H9 (cell line): Measurements from ENCODE around the gene LRRC45. TPM values are rescaled to one million over a fixed set of nuclear protein-coding genes. Genes with fewer than 3 reads are reported as not detected.

Source experiments
- DNase-seq: peaks from one replicate; pipeline ENCODE4 v3.0.0-alpha.2; 2017
- H2AFZ ChIP-seq: one replicate; pipeline ENCODE4 v1.6.1; 2013; ENCODE audit warnings: mild to moderate bottlenecking, low read length, control low read depth, moderate library complexity
- H2AK5ac ChIP-seq: 2 replicates; pipeline ENCODE4 v1.6.1; 2013; ENCODE audit warnings: low read length, control low read depth, mixed read lengths; ENCODE audit not compliant: insufficient read length
- H2BK120ac ChIP-seq: one replicate; pipeline ENCODE4 v1.6.1; 2013; ENCODE audit warnings: low read depth, mild to moderate bottlenecking, low read length, control low read depth, inconsistent platforms; ENCODE audit not compliant: poor library complexity, severe bottlenecking
- H2BK12ac ChIP-seq: 2 replicates; pipeline ENCODE4 v1.6.1; 2013; ENCODE audit warnings: low read length, control low read depth, mixed read lengths, low read depth; ENCODE audit not compliant: insufficient read length
- H2BK15ac ChIP-seq: 2 replicates; pipeline ENCODE4 v1.6.1; 2013; ENCODE audit warnings: low read depth, low read length, control low read depth
- H2BK20ac ChIP-seq: one replicate; pipeline ENCODE4 v1.6.1; 2013; ENCODE audit warnings: low read depth, mild to moderate bottlenecking, low read length, control low read depth, inconsistent platforms; ENCODE audit not compliant: poor library complexity, severe bottlenecking
- H2BK5ac ChIP-seq: 2 replicates; pipeline ENCODE4 v1.6.1; 2013; ENCODE audit warnings: low read length, control low read depth, mixed read lengths; ENCODE audit not compliant: insufficient read length
- H3K14ac ChIP-seq: 2 replicates; pipeline ENCODE4 v1.6.1; 2013; ENCODE audit warnings: low read length, control low read depth; ENCODE audit not compliant: insufficient read depth
- H3K18ac ChIP-seq: 2 replicates; pipeline ENCODE4 v1.6.1; 2013; ENCODE audit warnings: low read depth, mild to moderate bottlenecking, mixed read lengths, low read length, control low read depth; ENCODE audit not compliant: insufficient read length
- H3K23ac ChIP-seq: 2 replicates; pipeline ENCODE4 v1.6.1; 2013; ENCODE audit warnings: low read length, control low read depth, mixed read lengths, low read depth; ENCODE audit not compliant: insufficient read length
- H3K23me2 ChIP-seq: 2 replicates; pipeline ENCODE4 v1.6.1; 2013; ENCODE audit warnings: low read depth, mild to moderate bottlenecking, mixed read lengths, low read length, control low read depth; ENCODE audit not compliant: insufficient read length, poor library complexity, severe bottlenecking
- H3K27ac ChIP-seq: 2 replicates; pipeline ENCODE4 v1.5.1; 2013; ENCODE audit warnings: low read length, control low read depth, mixed read lengths, low read depth; ENCODE audit not compliant: insufficient read length
- H3K27me3 ChIP-seq: 2 replicates; pipeline ENCODE4 v1.6.1; 2013; ENCODE audit warnings: low read length, control low read depth, inconsistent platforms; ENCODE audit not compliant: insufficient read depth
- H3K4ac ChIP-seq: 2 replicates; pipeline ENCODE4 v1.6.1; 2013; ENCODE audit warnings: low read depth, mild to moderate bottlenecking, control low read depth, inconsistent platforms, low read length, moderate library complexity
- H3K4me1 ChIP-seq: 2 replicates; pipeline ENCODE4 v1.6.1; 2013; ENCODE audit warnings: low read length, control low read depth, inconsistent platforms; ENCODE audit not compliant: insufficient read depth
- H3K4me2 ChIP-seq: 2 replicates; pipeline ENCODE4 v1.6.1; 2013; ENCODE audit warnings: low read length, control low read depth, mixed read lengths; ENCODE audit not compliant: insufficient read length, insufficient read depth
- H3K56ac ChIP-seq: 2 replicates; pipeline ENCODE4 v1.6.1; 2013; ENCODE audit warnings: low read depth, mild to moderate bottlenecking, mixed read lengths, low read length, control low read depth; ENCODE audit not compliant: insufficient read length
- H3K79me1 ChIP-seq: 2 replicates; pipeline ENCODE4 v1.6.1; 2013; ENCODE audit warnings: low read depth, mild to moderate bottlenecking, moderate library complexity, low read length, control low read depth, inconsistent platforms; ENCODE audit not compliant: insufficient read depth, poor library complexity, severe bottlenecking
- H3K79me2 ChIP-seq: 2 replicates; pipeline ENCODE4 v1.6.1; 2013; ENCODE audit warnings: low read length, control low read depth, inconsistent platforms; ENCODE audit not compliant: insufficient read depth
- H3K9ac ChIP-seq: 2 replicates; pipeline ENCODE4 v1.6.1; 2013; ENCODE audit warnings: low read length, control low read depth, mixed read lengths; ENCODE audit not compliant: insufficient read length; ENCODE audit errors: extremely low read depth
- H3K9me3 ChIP-seq: one replicate; pipeline ENCODE4 v1.6.1; 2013; ENCODE audit warnings: low read depth, low read length, inconsistent platforms; ENCODE audit not compliant: control insufficient read depth
- H3T11ph ChIP-seq: one replicate; pipeline ENCODE4 v1.6.1; 2013; ENCODE audit warnings: mild to moderate bottlenecking, low read length, control low read depth, inconsistent platforms
- H4K20me1 ChIP-seq: one replicate; pipeline ENCODE4 v1.6.1; 2013; ENCODE audit not compliant: control insufficient read depth, insufficient read length, insufficient read depth
- H4K5ac ChIP-seq: 2 replicates; pipeline ENCODE4 v1.6.1; 2013; ENCODE audit warnings: low read depth, mild to moderate bottlenecking, mixed read lengths, low read length, control low read depth; ENCODE audit not compliant: insufficient read length
- H4K8ac ChIP-seq: replicated peaks from 2 replicates; pipeline ENCODE4 v1.6.1; 2013; ENCODE audit warnings: low read length, control low read depth, mixed read lengths, low read depth; ENCODE audit not compliant: insufficient read length
- H4K91ac ChIP-seq: 2 replicates; pipeline ENCODE4 v1.6.1; 2013; ENCODE audit warnings: low read depth, mild to moderate bottlenecking, moderate library complexity, mixed read lengths, low read length, control low read depth; ENCODE audit not compliant: insufficient read length
- H3K27ac Mint-ChIP-seq, 3 experiments: 2 replicates in 2 of 3; 3 replicates in 1 of 3; pipeline ENCODE4 v1.8.0; 2020 to 2021; ENCODE audit warnings: mixed read lengths in 3 of 3, mild to moderate bottlenecking in 1 of 3, moderate library complexity in 1 of 3
- H3K27me3 Mint-ChIP-seq: 2 replicates; pipeline ENCODE4 v1.8.0; 2021; ENCODE audit warnings: low read depth, mild to moderate bottlenecking, moderate library complexity, mixed read lengths
- H3K36me3 Mint-ChIP-seq, 3 experiments: 2 replicates in 2 of 3; 3 replicates in 1 of 3; pipeline ENCODE4 v1.8.0; 2020 to 2021; ENCODE audit warnings: low read depth in 3 of 3, mixed read lengths in 3 of 3; ENCODE audit not compliant: insufficient read depth in 1 of 3
- H3K4me1 Mint-ChIP-seq, 2 experiments: 2 replicates each; pipeline ENCODE4 v1.8.0; 2020; ENCODE audit warnings: mixed read lengths in 2 of 2
- H3K4me3 Mint-ChIP-seq, 2 experiments: 2 replicates in 1 of 2; 3 replicates in 1 of 2; pipeline ENCODE4 v1.8.0; 2020 to 2021; ENCODE audit warnings: mild to moderate bottlenecking in 2 of 2, mixed read lengths in 2 of 2, moderate library complexity in 1 of 2
- H3K9me3 Mint-ChIP-seq, 2 experiments: 2 replicates in 1 of 2; 3 replicates in 1 of 2; pipeline ENCODE4 v1.8.0; 2020; ENCODE audit warnings: mild to moderate bottlenecking in 2 of 2, mixed read lengths in 2 of 2, moderate library complexity in 1 of 2
- WGBS: extraction: QIAGEN DNeasy Blood & Tissue Kit; methylation state at CpG from one replicate; pipeline ENCODE4 v1.1.7; 2013; ENCODE audit warnings: missing lambda C conversion rate, low lambda C conversion rate, mixed read lengths; ENCODE audit not compliant: insufficient read length; ENCODE audit errors: extremely low coverage; 5-methylcytosine and 5-hydroxymethylcytosine counted together
- total RNA-seq: library from RNA; stranded (reverse); gene quantifications from 2 replicates; pipeline ENCODE4 v1.2.1, GENCODE V29; 2021
- TF ChIP-seq, protein P1 (sequence below): fragments of 200-600 bp; sonication (generic); conservative IDR thresholded peaks from 3 replicates; pipeline ENCODE4 v1.8.0; 2021; ENCODE audit warnings: antibody characterized with exemption, mild to moderate bottlenecking

The LRRC45 gene
- total RNA-seq, 1 experiment from 2014 or later, result 28.7 TPM

DNA sequence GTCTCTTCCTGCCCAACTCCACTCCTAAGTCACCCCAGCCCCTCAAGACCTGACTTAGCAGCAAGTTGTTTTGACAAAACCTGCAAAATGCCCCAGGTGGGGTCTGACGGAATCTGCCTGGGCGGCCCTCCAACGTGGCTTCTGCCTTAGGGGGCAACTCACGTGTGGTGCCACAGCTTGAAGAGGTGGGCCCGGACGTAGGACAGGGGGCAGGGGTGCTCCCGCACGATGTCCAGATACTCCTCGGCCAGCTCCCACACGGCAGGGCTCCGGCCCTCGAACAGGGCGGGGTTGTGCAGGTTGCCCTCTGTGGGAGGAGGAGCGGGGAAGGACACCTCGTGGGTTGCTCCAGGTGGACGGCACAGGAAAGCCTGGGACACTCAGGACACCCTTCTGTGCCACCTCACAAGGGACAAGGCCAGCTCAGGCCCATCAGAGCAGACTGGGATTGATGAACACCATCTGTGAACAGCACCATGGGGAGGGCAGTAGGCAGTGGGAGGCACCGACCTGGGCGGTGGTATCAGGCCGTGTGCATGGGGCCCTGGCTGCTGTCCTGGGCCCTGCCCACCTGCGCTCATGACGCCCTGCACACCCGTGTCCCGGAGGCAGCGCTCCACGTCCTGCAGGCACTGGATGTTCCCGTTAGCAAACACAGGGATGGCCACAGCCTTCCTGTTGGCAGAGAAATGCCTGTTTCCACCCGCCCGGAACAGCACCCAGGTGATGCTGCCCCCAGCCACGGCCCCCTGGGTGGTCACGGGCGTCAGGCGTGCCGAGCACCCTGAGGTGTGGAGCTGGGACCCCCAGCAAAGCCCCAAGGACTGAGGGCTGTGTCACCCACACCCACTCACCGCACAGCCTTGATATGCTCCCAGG lies 38.2 kb downstream of the LRRC45 start:
- Mint-ChIP-seq H3K36me3 (peaks cover 4 to 28% (median 28%) of the 10 kb centered on the region in 3 experiments), H3K9me3 (no peaks in the 10 kb centered on the region; a peak in 1 of 5 replicates), H3K4me1 (peaks cover 2 to 3% of the 10 kb centered on the region in 2 experiments), H3K27ac (no peak overlapping the region), H3K4me3 (no peak overlapping the region; a peak in 1 of 5 replicates), H3K27me3 (peaks cover 2% of the 10 kb centered on the region; the same call in 1 of the 2 replicates)
- Histone ChIP-seq H3K23ac (no peak overlapping the region), H3K27me3 (no peaks in the 10 kb centered on the region), H2BK20ac (no peak overlapping the region), H3K23me2 (peaks cover 15% of the 10 kb centered on the region), H3K27ac (no peak overlapping the region), H4K5ac (no peak overlapping the region), H3K4me1 (no peaks in the 10 kb centered on the region), H3K79me1 (no peaks in the 10 kb centered on the region), H3K79me2 (no peaks in the 10 kb centered on the region), H3K9me3 (no peaks in the 10 kb centered on the region), H3K9ac (no peak overlapping the region), H4K8ac (no peak overlapping the region), H2AK5ac (no peak overlapping the region), H3K4ac (no peak overlapping the region), H4K91ac (no peak overlapping the region), H2BK12ac (no peak overlapping the region), H3K56ac (no peak overlapping the region), H2BK15ac (no peak overlapping the region), H3K14ac (no peak overlapping the region), H3K18ac (no peak overlapping the region), H3T11ph (no peak overlapping the region), H3K4me2 (no peak overlapping the region), H2BK5ac (no peak overlapping the region), H2AFZ (no peak overlapping the region), H2BK120ac (no peak overlapping the region), H4K20me1 (no peaks in the 10 kb centered on the region)
- TF ChIP-seq, protein P1, sequence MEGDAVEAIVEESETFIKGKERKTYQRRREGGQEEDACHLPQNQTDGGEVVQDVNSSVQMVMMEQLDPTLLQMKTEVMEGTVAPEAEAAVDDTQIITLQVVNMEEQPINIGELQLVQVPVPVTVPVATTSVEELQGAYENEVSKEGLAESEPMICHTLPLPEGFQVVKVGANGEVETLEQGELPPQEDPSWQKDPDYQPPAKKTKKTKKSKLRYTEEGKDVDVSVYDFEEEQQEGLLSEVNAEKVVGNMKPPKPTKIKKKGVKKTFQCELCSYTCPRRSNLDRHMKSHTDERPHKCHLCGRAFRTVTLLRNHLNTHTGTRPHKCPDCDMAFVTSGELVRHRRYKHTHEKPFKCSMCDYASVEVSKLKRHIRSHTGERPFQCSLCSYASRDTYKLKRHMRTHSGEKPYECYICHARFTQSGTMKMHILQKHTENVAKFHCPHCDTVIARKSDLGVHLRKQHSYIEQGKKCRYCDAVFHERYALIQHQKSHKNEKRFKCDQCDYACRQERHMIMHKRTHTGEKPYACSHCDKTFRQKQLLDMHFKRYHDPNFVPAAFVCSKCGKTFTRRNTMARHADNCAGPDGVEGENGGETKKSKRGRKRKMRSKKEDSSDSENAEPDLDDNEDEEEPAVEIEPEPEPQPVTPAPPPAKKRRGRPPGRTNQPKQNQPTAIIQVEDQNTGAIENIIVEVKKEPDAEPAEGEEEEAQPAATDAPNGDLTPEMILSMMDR, result no peak
- whole genome bisulfite sequencing, result no CpG with 5 or more reads among the region's 34 CpGs
- DNase-seq, result no peak
